Uterus (tissue), 2 donors: ENCODE data around the gene C22orf23.
"Not testable (repeated sequence)": the region's sequence is repeated elsewhere in the genome, so short reads cannot be mapped to it uniquely, and the experiment has no call there.

Experiments used
- CTCF ChIP-seq, 4 experiments: fragments of 200-600 bp in 2 of 4; fragments of 450-650 bp in 2 of 4; sonication (generic) in 2 of 4; IDR thresholded peaks; one replicate each; pipeline ENCODE4 v1.5.1; 2016 to 2019; ENCODE audit warnings: antibody characterized with exemption in 4 of 4, mild to moderate bottlenecking in 2 of 4, moderate library complexity in 1 of 4
- POLR2A ChIP-seq, 2 donors: fragments of 450-650 bp; IDR thresholded peaks; one replicate each; pipeline ENCODE4 v1.6.1; 2016; ENCODE audit warnings: antibody characterized with exemption in 2 of 2, mild to moderate bottlenecking in 1 of 2, moderate library complexity in 1 of 2

- TF ChIP-seq CTCF, POLR2A (IDR thresholded peaks at IDR 0.05): not testable (repeated sequence)
Observed at GRCh38 chr22:37944423-37944822, 9.0 kb downstream of the C22orf23 start.
